ENCODE measurements around the gene SSR2. TPM values are rescaled to one million over a fixed set of nuclear protein-coding genes. Genes with fewer than 3 reads are reported as not detected.
A peak's percentile ranks its signal among the peaks of the same experiment; 100 is the strongest.

The SSR2 gene
- total and polyA plus RNA-seq, 4 donors = 186 to 313 (median 206) TPM

DNA sequence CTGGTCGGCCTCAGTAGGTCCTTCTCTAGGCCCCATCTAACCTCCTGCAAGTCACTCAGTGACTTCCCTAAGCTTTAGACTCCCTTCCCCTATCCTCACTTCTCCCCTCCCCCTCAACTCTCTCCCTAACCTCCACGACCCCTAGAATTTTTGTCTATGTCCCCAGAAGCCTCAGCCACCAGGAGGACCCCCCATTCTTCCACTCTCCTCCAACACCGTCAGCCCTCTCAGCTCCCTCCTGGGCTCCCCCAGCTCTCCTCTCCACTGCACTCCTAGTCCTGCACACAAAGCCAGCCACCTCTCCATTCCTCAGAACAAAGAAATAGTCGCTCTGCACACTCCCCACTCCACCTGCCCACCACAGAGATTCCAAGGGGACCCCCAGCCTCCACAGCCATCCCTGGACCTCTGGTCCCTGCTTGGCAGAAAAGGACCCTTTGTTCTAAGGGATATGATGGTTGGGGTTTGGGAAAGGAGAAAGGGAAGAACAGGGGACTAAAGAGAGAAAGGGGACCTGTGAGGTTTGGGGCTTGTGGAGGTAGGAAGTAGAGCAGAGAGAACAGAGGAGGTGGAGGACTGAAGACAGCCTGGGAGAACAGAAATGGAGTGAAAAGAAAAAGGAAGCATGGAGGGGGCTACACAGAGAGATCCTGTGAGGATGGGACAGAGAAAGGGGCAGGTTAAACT is 45.2 kb downstream of the SSR2 start:
- Histone ChIP-seq H3K27ac (ENCODE audit: low read depth, low read length) (peak overlapping the region; percentile 93), H3K27me3 (ENCODE audit: control insufficient read depth, insufficient read depth, low read length) (no peaks in the 10 kb centered on the region), H3K4me1 (ENCODE audit: control insufficient read depth, insufficient read depth, low read length) (peaks cover 90% of the 10 kb centered on the region), H3K9me3 (ENCODE audit: control insufficient read depth, insufficient read depth, low read length) (no peaks in the 10 kb centered on the region), H3K4me3 (ENCODE audit: low read depth, low read length) (peak overlapping the region; percentile 96), H3K36me3 (ENCODE audit: control insufficient read depth, insufficient read depth, low read length) (peaks cover 10% of the 10 kb centered on the region)
- WGBS (ENCODE audit: insufficient coverage) = 9% methylated on average over 3 of the region's 4 CpGs
- peak in 2 of 6 donors; percentile 33 to 55 for DNase-seq (ENCODE audit: low read depth in 4 of 6, low spot score in 6 of 6)

DNA sequence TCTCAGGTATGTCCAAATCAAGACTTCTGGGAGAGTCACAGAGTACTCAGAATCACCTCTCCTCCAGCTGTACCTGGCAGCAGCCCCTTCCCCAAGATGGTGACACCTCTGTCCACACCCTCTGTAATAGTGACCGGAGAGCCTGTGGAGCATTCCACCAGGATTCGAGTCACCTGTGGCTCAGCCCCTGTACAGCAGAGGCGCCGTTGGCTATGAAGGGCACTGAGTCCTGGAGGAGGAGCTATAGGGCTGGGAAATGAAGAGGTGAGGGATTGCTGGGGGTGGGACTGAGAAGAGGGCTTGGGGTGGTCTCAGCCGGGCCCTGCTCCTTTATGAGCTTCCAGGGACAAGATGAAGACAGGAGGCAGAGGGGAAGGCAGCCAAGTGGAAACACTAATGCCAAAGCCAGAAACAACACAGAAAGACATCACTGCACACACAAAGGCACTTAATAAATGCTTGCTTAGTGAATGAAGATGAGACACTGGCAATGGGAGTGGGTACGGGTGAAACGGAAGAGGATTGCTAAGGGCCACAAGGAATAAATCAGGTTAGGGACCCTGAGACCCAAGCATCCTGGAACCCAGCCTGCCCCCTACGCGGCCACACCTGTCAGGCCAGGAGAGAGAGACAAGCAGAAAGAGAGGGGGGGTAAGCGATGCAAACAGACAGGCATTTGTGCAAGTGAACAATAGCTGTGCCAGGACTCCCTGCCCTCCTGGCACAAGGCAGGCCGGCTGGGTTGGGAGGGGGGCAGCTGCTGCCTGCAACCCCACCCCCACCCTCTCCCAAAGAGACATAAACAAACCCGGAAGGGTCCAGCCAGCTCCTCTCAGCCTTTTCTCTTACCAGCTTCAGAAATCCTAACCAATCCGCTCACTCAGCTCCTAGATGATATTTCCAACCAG is 46.3 kb downstream of the SSR2 start:
- Histone ChIP-seq H3K9me3 (ENCODE audit: control insufficient read depth, insufficient read depth, low read length) (no peaks in the 10 kb centered on the region), H3K4me3 (ENCODE audit: low read depth, low read length) (peak overlapping the region; percentile 96), H3K36me3 (ENCODE audit: control insufficient read depth, insufficient read depth, low read length) (peaks cover 14% of the 10 kb centered on the region), H3K27me3 (ENCODE audit: control insufficient read depth, insufficient read depth, low read length) (no peaks in the 10 kb centered on the region), H3K4me1 (ENCODE audit: control insufficient read depth, insufficient read depth, low read length) (peaks cover 93% of the 10 kb centered on the region), H3K27ac (ENCODE audit: low read depth, low read length) (peak overlapping the region; percentile 93)
- DNase-seq (ENCODE audit: low read depth in 4 of 6, low spot score in 6 of 6) = peak in 3 of 6 donors; percentile 35 to 89 (median 79)
- 25% methylated on average over 9 of the region's 13 CpGs for WGBS (ENCODE audit: insufficient coverage)

DNA sequence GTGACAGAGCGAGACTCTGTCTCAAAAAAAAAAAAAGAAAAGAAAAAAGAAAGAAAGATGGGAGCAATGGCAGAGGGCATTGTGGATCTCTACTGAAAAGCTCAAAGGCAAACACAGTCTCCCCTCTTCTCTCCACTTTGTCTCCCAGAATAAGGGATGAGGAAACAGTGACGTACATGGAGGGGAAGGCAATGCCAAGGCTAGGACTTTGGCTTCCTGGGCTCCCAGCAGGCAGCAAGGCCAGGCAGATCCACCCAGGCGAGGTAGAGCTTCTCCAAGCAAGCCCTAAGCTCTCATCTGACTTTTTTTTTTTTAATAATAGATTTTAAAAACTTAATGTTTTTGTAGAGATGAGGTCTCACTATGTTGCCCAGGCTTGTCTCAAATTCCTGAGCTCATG is 47.0 kb downstream of the SSR2 start:
- Histone ChIP-seq H3K9me3 (ENCODE audit: control insufficient read depth, insufficient read depth, low read length) (no peaks in the 10 kb centered on the region), H3K27me3 (ENCODE audit: control insufficient read depth, insufficient read depth, low read length) (no peaks in the 10 kb centered on the region), H3K4me3 (ENCODE audit: low read depth, low read length) (no peak overlapping the region), H3K27ac (ENCODE audit: low read depth, low read length) (peak overlapping the region; percentile 93), H3K36me3 (ENCODE audit: control insufficient read depth, insufficient read depth, low read length) (peaks cover 20% of the 10 kb centered on the region), H3K4me1 (ENCODE audit: control insufficient read depth, insufficient read depth, low read length) (peaks cover 93% of the 10 kb centered on the region)
- DNase-seq (ENCODE audit: low read depth in 4 of 6, low spot score in 6 of 6) = no peak
- 100% methylated on average over 1 of the region's 3 CpGs for WGBS (ENCODE audit: insufficient coverage)

DNA sequence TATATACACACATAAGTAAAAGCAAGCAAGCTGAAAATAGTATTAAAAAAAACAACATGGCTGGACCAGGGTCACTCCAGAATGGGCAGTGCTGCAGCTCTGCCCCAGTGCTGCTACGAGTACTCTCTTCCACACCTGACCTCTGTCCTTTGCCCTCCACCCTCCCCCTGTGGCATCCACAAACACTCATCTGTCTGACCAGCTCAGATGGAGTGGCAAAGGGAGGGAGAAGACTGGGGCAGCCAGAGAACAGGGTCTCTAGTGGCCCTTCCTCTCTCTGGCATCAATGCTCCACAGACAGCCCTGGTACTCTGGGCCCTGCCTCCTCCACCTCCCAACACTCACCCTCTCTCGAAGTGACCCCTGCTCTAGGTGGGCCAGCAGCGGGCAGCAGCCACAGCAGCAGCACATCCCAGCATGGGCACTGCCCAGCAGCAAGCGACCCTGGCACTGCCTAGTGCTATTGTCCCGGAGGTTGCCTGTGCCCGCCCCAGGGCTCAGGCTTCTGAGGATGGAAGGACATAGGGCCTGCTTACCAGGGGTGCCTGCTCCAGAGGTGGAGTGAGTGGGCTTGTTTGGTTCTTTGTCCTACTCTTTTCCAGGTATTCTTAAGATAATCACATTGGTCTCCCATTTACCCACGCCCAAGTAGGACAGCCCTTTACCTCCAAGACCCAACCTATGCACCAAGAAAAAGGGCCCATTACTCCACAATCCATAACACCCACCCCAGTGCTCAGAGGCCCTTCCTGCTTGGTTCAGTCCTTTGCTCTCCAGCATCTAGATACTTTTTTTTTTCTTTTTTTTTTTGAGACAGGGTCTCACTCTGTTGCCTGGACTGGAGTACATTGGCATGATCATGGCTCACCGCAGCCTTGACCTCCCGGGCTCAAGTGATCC is 48.6 kb downstream of the SSR2 start:
- H3K4me1 ChIP-seq (ENCODE audit: control insufficient read depth, insufficient read depth, low read length) = peaks cover 97% of the 10 kb centered on the region
- no peaks in the 10 kb centered on the region for H3K27me3 ChIP-seq (ENCODE audit: control insufficient read depth, insufficient read depth, low read length)
- H3K9me3 ChIP-seq (ENCODE audit: control insufficient read depth, insufficient read depth, low read length) = no peaks in the 10 kb centered on the region
- 85% methylated on average over 6 of the region's 9 CpGs for WGBS (ENCODE audit: insufficient coverage)
- H3K36me3 ChIP-seq (ENCODE audit: control insufficient read depth, insufficient read depth, low read length) = peaks cover 29% of the 10 kb centered on the region
- no peak overlapping the region for H3K4me3 ChIP-seq (ENCODE audit: low read depth, low read length)
- H3K27ac ChIP-seq (ENCODE audit: low read depth, low read length) = peak overlapping the region; percentile 15
- no peak for DNase-seq (ENCODE audit: low read depth in 4 of 6, low spot score in 6 of 6)

DNA sequence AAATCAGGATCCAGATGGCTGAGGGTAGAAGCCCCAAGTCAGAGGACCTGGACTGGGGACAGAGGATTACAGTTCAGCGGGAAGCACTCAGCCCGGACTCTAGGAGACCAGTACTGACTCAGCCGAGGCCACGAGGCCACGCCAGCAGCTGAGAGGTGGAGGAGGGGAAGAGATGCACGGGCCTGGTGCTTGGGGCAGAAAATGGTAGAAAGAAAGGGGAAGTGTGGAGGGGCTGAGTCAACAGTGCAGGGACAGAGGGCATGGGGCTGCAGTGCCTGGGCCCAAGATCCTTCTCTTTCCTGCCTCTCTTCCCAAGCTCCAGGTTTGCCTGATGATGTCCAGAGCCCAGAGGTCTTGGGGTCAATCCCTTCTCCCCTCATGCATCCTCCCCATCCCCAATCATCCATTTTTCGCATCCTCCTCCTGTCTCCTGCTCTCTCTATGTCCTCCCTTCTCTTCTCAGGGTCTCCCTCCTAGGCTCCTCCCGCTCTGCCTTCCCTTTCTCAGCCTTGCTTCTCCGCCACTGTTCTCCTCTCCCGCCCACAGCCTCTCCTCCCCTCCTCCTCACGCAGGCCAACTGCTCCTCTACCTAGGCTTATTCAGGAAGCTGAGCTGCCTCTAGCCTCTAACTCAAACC is 50.1 kb downstream of the SSR2 start:
- H3K36me3 ChIP-seq (ENCODE audit: control insufficient read depth, insufficient read depth, low read length) = peaks cover 44% of the 10 kb centered on the region
- 54% methylated on average over 11 of the region's 11 CpGs for WGBS (ENCODE audit: insufficient coverage)
- H3K4me1 ChIP-seq (ENCODE audit: control insufficient read depth, insufficient read depth, low read length) = peaks cover 93% of the 10 kb centered on the region
- no peaks in the 10 kb centered on the region for H3K27me3 ChIP-seq (ENCODE audit: control insufficient read depth, insufficient read depth, low read length)
- H3K27ac ChIP-seq (ENCODE audit: low read depth, low read length) = peak overlapping the region; percentile 63
- H3K9me3 ChIP-seq (ENCODE audit: control insufficient read depth, insufficient read depth, low read length) = no peaks in the 10 kb centered on the region
- peak in 2 of 6 donors; percentile 10 to 40 for DNase-seq (ENCODE audit: low read depth in 4 of 6, low spot score in 6 of 6)
- no peak overlapping the region for H3K4me3 ChIP-seq (ENCODE audit: low read depth, low read length)

DNA sequence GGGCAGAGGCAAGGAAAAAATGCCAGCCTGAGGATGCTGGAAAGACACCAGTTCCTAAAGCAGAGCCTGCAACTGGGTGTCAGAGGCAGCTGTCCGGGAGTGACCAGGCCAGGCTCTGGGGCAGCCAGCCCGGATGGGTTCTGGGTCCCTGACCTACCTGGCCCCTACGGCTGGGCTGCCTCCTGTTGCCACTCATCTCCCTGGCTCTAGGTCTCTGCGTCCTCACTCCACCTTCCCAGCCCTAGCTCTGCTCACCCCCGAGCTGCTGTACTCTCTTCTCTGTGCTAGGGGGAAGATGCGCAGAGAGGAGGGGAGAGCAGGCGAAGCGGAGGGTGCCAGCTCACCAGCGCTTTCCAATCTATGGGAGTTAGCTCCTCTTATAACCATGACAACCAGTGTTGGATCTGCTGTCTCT is 51.4 kb downstream of the SSR2 start:
- DNase-seq (ENCODE audit: low read depth in 4 of 6, low spot score in 6 of 6) = peak in 1 of 6 donors; percentile 38
- 56% methylated on average over 3 of the region's 9 CpGs for WGBS (ENCODE audit: insufficient coverage)
- Histone ChIP-seq H3K9me3 (ENCODE audit: control insufficient read depth, insufficient read depth, low read length) (no peaks in the 10 kb centered on the region), H3K27ac (ENCODE audit: low read depth, low read length) (peak overlapping the region; percentile 26), H3K4me1 (ENCODE audit: control insufficient read depth, insufficient read depth, low read length) (peaks cover 80% of the 10 kb centered on the region), H3K4me3 (ENCODE audit: low read depth, low read length) (no peak overlapping the region), H3K36me3 (ENCODE audit: control insufficient read depth, insufficient read depth, low read length) (peaks cover 56% of the 10 kb centered on the region), H3K27me3 (ENCODE audit: control insufficient read depth, insufficient read depth, low read length) (no peaks in the 10 kb centered on the region)

DNA sequence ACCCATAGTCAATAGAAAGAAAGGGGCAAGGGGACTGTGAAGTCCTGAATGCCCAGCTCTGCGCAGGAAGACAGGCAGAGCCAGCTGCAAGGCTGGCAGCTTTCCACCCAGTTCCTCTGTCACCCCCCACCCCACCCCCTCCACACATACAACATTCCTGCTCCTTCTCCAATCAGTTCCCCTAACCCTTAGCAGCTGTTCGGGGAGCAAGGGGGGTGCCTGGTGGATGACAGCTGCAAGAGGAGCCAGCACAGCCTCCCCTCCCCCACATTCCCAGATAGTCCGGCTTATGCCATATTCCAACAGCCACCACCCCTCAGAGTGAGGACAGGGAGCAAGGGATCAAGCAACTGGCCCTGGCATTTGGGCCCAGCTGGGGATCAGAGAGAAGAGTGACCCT is 52.1 kb downstream of the SSR2 start:
- no CpG with 5 or more reads among the region's 3 CpGs for WGBS (ENCODE audit: insufficient coverage)
- peak overlapping the region; percentile 76 for H3K27ac ChIP-seq (ENCODE audit: low read depth, low read length)
- H3K4me1 ChIP-seq (ENCODE audit: control insufficient read depth, insufficient read depth, low read length) = peaks cover 73% of the 10 kb centered on the region
- DNase-seq (ENCODE audit: low read depth in 4 of 6, low spot score in 6 of 6) = peak in 5 of 6 donors; percentile 17 to 91 (median 65)
- H3K27me3 ChIP-seq (ENCODE audit: control insufficient read depth, insufficient read depth, low read length) = no peaks in the 10 kb centered on the region
- H3K9me3 ChIP-seq (ENCODE audit: control insufficient read depth, insufficient read depth, low read length) = no peaks in the 10 kb centered on the region
- no peak overlapping the region for H3K4me3 ChIP-seq (ENCODE audit: low read depth, low read length)
- H3K36me3 ChIP-seq (ENCODE audit: control insufficient read depth, insufficient read depth, low read length) = peaks cover 63% of the 10 kb centered on the region

DNA sequence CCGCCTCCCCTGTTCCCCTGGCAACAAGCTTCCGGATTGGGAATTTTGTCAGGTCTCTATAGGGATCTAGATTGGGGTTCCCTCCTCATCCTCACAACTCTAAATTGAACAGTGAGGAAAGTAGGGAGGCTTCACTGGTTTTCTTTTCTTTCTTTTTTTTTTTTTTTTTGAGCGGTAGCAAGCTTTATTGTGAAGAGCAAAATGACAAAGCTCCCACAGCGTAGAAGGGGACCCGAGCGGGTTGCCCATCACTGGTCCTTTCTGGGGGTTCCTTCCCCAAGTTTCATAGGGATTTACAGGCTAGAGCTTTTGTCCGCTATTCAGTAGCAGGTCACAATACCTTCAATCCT is 52.7 kb downstream of the SSR2 start:
- Histone ChIP-seq H3K4me3 (ENCODE audit: low read depth, low read length) (no peak overlapping the region), H3K27me3 (ENCODE audit: control insufficient read depth, insufficient read depth, low read length) (no peaks in the 10 kb centered on the region), H3K4me1 (ENCODE audit: control insufficient read depth, insufficient read depth, low read length) (peaks cover 68% of the 10 kb centered on the region), H3K36me3 (ENCODE audit: control insufficient read depth, insufficient read depth, low read length) (peaks cover 69% of the 10 kb centered on the region), H3K9me3 (ENCODE audit: control insufficient read depth, insufficient read depth, low read length) (no peaks in the 10 kb centered on the region), H3K27ac (ENCODE audit: low read depth, low read length) (peak overlapping the region; percentile 76)
- no peak for DNase-seq (ENCODE audit: low read depth in 4 of 6, low spot score in 6 of 6)
- 22% methylated on average over 3 of the region's 7 CpGs for WGBS (ENCODE audit: insufficient coverage)

Measured in spinal cord (tissue), 10 donors.